Glomerular visceral epithelial cell (primary cell): ENCODE results near the gene CLK3.
"Not testable (repeated sequence)": the region's sequence is repeated elsewhere in the genome, so short reads cannot be mapped to it uniquely, and the experiment has no call there.

Source experiments
- DNase-seq: peaks from one replicate; pipeline ENCODE4 v3.0.0-alpha.2; 2016; ENCODE audit errors: extremely low spot score

CLK3 gene

GRCh38 chr15:74615508-74616365 is at the start of gene CLK3:
Gene CLK3, plus strand, starts transcription at chr15:74615836. Its CDS starts 3,361 bp downstream, at chr15:74619197.
- peak; percentile 93 for DNase-seq

DNA sequence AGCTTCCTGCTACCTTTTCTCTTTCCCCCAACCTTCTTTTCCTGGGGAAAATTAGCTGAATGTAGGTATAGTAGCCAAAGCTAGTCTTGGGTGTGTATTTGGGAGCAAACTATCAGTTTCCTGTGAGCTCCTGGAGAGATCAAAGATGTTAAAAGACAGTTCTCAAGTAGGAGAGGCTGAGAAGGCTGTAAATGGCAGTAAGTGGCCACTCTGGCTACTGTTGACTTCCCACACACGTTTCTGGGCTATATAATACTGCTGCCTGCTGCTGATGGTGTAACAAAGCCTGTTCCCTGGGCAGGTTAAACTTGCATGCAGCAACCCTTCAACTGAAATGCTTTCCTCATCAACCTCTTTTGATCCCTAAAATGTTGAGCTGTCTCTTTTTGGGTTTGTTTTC is 47.0 kb upstream of the CLK3 start:
- no peak for DNase-seq

- no peak for DNase-seq
Observed at GRCh38 chr15:74569731-74570070, 45.9 kb upstream of the CLK3 start.

DNA sequence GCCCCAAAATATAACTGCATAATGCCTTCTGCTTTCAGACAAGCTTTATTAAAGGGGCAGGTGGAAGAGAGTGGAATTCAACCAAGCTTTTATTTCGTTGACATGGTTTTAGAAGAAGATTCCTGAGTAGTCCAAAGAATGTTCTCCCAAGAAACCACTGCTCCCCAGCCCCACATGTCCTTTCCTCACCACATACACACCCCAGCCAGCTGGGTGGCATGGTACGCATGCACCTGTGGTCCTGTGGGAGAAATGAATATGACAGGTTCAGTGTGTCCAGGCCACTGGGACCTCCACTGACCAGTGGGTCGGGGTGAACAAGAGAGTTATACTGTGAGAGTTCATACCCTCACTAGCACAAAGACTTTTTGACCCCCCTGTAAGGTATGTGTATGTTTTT is 44.4 kb upstream of the CLK3 start:
- DNase-seq: no peak

DNA sequence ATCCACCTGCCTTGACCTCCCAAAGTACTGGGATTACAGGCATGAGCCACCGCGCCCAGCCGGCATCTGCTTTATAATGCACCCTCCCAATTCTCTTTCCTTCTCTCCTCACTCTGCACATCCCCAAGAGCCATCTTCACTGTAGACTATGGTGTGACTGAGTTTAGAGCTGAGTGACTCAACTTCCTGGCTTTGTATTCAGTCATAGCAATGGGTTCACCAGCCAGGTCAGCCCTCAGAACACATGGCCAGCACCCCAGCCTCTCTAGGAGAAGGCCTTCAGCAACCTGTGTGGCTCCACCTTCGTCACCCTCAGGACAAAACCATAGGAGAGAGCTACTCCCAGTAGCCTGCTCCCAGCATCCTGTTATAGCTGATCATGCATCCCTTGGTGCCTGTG is 41.6 kb upstream of the CLK3 start:
- no peak for DNase-seq

DNA sequence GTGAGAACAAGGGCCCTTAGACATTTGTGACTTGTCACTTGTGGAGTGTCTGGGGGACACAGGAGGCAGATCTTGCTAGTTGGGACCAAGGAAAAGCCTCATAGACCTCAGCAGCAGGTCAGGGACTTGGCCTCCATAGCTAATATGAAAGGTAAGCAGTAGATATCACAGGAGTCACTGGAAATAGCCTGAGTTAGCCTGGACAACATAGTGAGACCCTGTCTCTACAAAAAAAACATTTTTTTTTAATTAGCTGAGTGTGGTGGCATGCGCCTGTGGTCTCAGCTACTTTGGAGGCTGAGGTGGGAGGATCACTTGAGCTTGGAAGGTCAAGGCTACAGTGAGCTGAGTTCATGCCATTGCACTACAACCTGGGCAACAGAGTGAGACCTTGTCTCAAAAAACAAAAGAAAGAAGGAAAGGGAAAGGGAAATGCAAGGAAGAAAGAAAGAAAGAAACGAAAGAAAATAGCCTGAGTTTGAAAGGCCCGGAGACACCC is 37.1 kb upstream of the CLK3 start:
- DNase-seq: no peak

- no peak for DNase-seq
Observed at GRCh38 chr15:74579001-74579400, 36.6 kb upstream of the CLK3 start.

DNA sequence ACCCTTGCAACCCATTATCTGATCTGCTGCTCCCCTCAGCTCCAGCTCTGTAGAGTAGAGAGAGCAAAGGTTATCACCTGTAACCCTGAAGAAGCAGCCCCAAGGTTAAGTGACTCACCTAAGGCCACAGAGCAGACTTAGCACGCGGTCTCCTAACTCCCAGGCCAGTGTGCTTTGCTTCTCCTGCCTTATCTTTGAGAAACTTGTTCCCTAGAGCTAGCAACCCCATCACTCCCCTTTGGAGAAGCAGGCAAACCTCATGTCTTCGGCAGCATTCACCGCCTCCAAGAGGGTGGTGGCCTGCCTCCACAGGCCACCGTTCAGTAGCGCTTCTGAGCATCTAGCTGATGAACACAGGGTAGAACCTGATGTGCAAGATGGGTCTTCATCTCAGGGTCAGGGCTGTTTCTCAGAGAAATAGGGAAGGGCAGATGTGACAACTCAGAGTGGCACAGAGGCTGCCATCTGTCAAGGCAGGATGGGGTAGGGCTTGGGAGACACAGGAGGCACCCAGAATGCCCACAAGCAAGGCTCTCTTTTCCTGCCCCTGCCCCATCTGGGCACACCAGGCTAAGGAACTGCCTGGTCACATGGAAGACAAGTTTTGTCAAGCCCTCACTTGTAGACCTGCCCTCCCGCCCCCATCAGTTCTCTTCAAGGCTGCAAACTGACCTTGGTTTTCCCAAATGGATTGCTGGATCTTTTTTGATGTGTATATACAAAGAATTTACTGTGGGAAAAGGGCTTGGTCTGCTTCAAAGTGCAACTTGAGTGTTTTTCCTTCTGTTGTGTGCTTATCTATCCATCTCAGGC is 34.9 kb upstream of the CLK3 start:
- DNase-seq: no peak

- no peak for DNase-seq
Observed at GRCh38 chr15:74584204-74584603, 31.4 kb upstream of the CLK3 start.

GRCh38 chr15:74584779-74585178 is 30.9 kb upstream of the CLK3 start:
- DNase-seq: no peak

GRCh38 chr15:74585191-74585590 is 30.4 kb upstream of the CLK3 start:
- DNase-seq: no peak

GRCh38 chr15:74585857-74586256 is 29.8 kb upstream of the CLK3 start:
- no peak for DNase-seq

GRCh38 chr15:74589826-74590225 is 25.8 kb upstream of the CLK3 start:
- DNase-seq: no peak

DNA sequence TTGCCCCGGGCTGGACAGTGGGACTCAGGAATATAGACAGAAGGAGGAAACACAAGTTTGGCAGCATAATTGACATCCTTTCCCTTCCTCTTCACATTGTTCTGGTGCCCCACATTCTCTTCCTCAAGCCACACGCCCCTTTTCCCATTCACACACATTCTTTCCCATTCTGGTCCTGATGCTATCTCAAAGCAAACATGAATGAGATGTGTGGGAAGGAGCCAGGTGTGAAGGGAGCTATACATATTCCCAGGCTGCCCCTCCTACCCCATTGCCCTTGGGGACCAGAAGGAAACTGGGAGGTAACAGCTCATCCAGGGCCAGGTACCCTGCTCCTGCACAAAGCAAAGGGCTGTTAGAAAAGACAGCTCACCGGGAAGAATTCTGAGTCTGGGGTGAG is 23.4 kb upstream of the CLK3 start:
- no peak for DNase-seq

DNA sequence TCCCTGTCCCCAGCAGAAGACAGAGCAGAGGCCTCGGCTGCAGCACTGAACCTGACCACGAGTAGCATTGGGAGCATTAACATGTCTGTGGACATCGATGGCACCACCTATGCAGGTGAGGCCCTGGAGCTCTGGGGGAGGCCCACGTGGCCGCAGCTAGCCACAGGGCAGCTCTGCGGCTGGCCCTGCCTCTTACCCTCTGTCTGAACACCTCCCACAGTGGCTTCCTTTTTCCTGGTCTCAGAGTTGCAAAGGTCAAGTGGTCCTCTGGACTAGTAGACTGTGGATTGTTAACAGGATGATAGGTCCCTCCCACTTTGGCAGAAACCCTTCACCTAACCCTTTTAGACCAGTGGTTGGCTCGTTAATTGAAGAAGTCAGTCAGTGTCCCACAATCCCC is 22.5 kb upstream of the CLK3 start:
- no peak for DNase-seq

DNA sequence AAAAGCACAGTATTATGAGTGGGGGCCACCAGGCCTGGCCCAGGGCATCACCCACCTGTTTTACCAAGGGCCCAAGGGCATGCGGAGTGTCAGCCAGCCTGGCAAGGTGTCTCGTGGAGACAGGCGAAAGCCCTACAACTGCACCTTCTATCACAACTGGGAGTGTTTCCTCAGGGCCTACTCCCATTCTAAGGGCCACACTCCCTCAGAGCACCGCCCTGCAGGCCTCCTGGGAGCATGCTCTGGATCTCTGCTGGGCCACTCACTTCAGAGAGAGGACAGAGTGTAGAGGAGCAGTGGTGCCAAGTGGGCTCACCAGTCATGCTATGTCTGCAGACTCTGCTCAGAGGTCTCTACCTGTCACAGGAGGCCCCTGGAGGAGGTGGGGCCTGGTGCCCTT is 21.2 kb upstream of the CLK3 start:
- no peak for DNase-seq

- DNase-seq: no peak
Observed at GRCh38 chr15:74595271-74595670, 20.4 kb upstream of the CLK3 start.

DNA sequence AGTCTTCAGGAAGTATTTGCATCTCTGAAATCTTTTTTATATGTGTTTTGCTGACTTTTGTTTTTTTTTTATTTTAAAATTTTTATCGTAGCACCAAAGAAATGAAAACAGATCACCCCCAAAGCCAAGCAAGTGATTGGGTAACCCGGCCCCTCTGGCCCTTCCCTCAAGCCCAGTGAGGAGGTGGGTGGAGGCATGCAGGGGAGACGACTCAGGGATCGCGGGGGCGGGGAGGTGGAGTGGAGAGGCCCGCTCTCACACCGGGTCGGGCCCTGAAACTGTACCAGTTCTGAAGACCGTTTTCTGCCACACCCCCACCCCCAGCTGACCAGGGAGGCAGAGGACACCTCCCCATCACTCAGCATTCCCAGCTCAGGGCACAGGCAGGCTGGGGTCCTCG is 18.9 kb upstream of the CLK3 start:
- DNase-seq: not testable (repeated sequence)

DNA sequence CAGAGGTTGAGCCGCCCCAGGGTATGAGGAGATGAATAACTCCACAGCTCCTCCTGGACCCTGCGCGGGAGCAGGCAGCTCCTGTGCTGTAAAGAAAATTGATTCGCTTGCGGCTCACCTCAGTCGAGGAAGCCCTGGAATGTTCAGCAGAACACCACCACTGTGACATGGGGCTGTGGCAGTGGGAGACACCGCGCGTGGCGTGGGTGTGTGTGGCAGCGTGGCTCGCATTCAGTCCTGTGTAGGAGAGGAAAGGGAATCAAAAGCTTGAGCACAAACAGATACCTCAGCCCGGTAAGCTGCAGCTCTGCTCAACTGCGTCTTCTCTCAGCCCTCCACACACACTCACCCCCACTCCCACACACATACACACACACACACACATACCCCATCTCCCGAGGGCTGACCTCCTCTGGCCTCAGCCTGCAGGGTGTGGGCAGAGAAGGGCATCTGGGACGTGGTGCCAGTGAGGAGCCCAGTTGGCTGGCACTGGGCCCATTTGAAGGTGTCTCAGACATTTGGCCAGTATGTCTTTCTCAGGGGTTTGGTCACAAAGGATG is 18.4 kb upstream of the CLK3 start:
- DNase-seq: not testable (repeated sequence)

DNA sequence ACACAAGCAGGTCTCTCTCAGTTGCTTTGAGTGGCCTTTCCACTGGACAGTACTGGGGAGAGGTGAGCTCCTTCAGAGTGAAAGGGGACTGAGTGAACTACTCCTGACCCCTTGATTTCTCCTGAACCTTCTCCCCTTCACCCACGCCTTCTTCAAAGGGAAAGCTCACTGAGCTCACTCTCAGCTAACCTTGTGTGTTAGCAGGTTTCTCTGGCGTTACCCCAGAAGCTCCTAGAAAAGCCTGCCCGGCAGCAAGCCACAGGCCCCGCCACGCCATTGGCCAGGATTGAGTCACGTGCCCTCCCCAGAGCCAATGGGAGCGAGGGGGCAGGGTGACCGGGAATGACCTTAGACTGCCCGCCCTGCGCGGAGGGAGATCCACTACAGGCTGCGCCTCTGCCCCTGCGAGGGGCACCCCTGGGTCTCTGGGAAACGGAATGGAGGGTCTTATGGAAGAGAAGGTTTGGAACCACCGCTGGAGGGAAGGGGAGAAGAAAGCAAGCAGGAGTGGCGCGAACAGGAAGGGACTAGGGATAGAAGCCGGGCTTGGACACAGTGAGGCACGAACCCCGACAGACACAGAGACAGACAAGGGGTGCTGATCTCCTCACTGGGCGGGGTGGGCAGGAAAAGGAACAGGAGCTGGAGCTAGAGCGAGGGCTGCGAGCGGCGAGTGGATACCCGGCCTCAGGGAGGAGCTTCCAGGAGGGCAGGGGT is 17.4 kb upstream of the CLK3 start:
- peak; percentile 91 for DNase-seq

DNA sequence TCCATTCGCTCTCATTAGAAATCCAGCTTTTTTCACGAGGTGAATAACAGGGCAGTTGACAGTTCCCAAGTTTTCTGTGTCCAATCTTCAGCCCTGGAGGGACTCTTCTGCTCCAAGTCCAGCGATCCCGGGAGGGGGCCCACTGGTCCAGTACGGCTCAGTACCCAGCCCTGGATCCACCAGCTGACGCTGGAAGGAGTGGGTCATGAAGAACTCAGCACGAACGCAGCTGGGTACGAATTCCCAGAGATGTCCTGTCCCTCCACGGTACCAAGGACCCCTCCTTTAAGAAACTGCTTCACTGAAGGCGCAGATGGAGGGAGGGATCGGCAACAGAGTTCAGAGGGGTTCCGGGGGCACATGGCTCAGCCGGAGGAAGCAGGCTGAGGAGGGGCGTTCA is 16.5 kb upstream of the CLK3 start:
- DNase-seq: no peak
